ENCODE measurements around the gene ST14. TPM values are rescaled to one million over a fixed set of nuclear protein-coding genes. Genes with fewer than 3 reads are reported as not detected.

ST14 gene
- total RNA-seq, 4 donors from 2014 or later, result 71.9 to 109 (median 84.6) TPM

GRCh38 chr11:130133716-130134115, 25.9 kb upstream of the ST14 start:
- H3K9me3 ChIP-seq, result no peaks in the 10 kb centered on the region
- peaks cover 8% of the 10 kb centered on the region for H3K4me1 ChIP-seq
- peaks cover 77% of the 10 kb centered on the region for H3K36me3 ChIP-seq
- H3K4me3 ChIP-seq, result no peak overlapping the region
- TF ChIP-seq POLR2AphosphoS5 (IDR thresholded peaks at IDR 0.05), result no peak
- TF ChIP-seq EP300 (IDR thresholded peaks at IDR 0.05), result no peak
- no peak for TF ChIP-seq POLR2A (IDR thresholded peaks at IDR 0.05)
- TF ChIP-seq, protein P1, sequence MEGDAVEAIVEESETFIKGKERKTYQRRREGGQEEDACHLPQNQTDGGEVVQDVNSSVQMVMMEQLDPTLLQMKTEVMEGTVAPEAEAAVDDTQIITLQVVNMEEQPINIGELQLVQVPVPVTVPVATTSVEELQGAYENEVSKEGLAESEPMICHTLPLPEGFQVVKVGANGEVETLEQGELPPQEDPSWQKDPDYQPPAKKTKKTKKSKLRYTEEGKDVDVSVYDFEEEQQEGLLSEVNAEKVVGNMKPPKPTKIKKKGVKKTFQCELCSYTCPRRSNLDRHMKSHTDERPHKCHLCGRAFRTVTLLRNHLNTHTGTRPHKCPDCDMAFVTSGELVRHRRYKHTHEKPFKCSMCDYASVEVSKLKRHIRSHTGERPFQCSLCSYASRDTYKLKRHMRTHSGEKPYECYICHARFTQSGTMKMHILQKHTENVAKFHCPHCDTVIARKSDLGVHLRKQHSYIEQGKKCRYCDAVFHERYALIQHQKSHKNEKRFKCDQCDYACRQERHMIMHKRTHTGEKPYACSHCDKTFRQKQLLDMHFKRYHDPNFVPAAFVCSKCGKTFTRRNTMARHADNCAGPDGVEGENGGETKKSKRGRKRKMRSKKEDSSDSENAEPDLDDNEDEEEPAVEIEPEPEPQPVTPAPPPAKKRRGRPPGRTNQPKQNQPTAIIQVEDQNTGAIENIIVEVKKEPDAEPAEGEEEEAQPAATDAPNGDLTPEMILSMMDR (IDR thresholded peaks at IDR 0.05), result no peak
- WGBS, result 93% methylated on average over 8 of the region's 8 CpGs
- H3K27me3 ChIP-seq, result no peaks in the 10 kb centered on the region
- no peak overlapping the region for H3K27ac ChIP-seq
- DNase-seq (ENCODE audit: low spot score in 2 of 2), result no peak

- Histone ChIP-seq H3K9me3 (no peaks in the 10 kb centered on the region), H3K27ac (no peak overlapping the region), H3K4me1 (peaks cover 8% of the 10 kb centered on the region), H3K36me3 (peaks cover 73% of the 10 kb centered on the region), H3K4me3 (no peak overlapping the region), H3K27me3 (no peaks in the 10 kb centered on the region)
- 95% methylated on average over 6 of the region's 7 CpGs for WGBS
- TF ChIP-seq, protein P1 (IDR thresholded peaks at IDR 0.05), result no peak
- TF ChIP-seq POLR2A (IDR thresholded peaks at IDR 0.05), result no peak
- no peak for TF ChIP-seq EP300 (IDR thresholded peaks at IDR 0.05)
- TF ChIP-seq POLR2AphosphoS5 (IDR thresholded peaks at IDR 0.05), result no peak
- no peak for DNase-seq (ENCODE audit: low spot score in 2 of 2)
Measured at GRCh38 chr11:130136107-130136506, 23.5 kb upstream of the ST14 start.

GRCh38 chr11:130137999-130138398, 21.6 kb upstream of the ST14 start:
- no peak for TF ChIP-seq POLR2AphosphoS5 (IDR thresholded peaks at IDR 0.05)
- TF ChIP-seq, protein P1 (IDR thresholded peaks at IDR 0.05), result no peak
- TF ChIP-seq POLR2A (IDR thresholded peaks at IDR 0.05), result no peak
- no peak for TF ChIP-seq EP300 (IDR thresholded peaks at IDR 0.05)
- WGBS, result 90% methylated on average over 9 of the region's 9 CpGs
- Histone ChIP-seq H3K4me1 (no peaks in the 10 kb centered on the region), H3K36me3 (peaks cover 81% of the 10 kb centered on the region), H3K27ac (no peak overlapping the region), H3K9me3 (no peaks in the 10 kb centered on the region), H3K4me3 (no peak overlapping the region), H3K27me3 (no peaks in the 10 kb centered on the region)
- DNase-seq (ENCODE audit: low spot score in 2 of 2), result no peak

GRCh38 chr11:130139401-130139800, 20.2 kb upstream of the ST14 start:
- Histone ChIP-seq H3K4me3 (no peak overlapping the region), H3K36me3 (peaks cover 82% of the 10 kb centered on the region), H3K4me1 (no peaks in the 10 kb centered on the region), H3K27ac (no peak overlapping the region), H3K9me3 (no peaks in the 10 kb centered on the region), H3K27me3 (no peaks in the 10 kb centered on the region)
- no peak for DNase-seq (ENCODE audit: low spot score in 2 of 2)
- WGBS, result 91% methylated on average over 13 of the region's 13 CpGs
- TF ChIP-seq, protein P1 (IDR thresholded peaks at IDR 0.05), result no peak
- TF ChIP-seq POLR2A (IDR thresholded peaks at IDR 0.05), result no peak
- no peak for TF ChIP-seq POLR2AphosphoS5 (IDR thresholded peaks at IDR 0.05)
- TF ChIP-seq EP300 (IDR thresholded peaks at IDR 0.05), result no peak

GRCh38 chr11:130141561-130142341, 17.8 kb upstream of the ST14 start:
- H3K4me3 ChIP-seq, result no peak overlapping the region
- H3K4me1 ChIP-seq, result peaks cover 14% of the 10 kb centered on the region
- no peak overlapping the region for H3K27ac ChIP-seq
- no peaks in the 10 kb centered on the region for H3K9me3 ChIP-seq
- WGBS, result 92% methylated on average over 16 of the region's 19 CpGs
- H3K27me3 ChIP-seq, result no peaks in the 10 kb centered on the region
- no peak for TF ChIP-seq POLR2A (IDR thresholded peaks at IDR 0.05)
- TF ChIP-seq, protein P1 (IDR thresholded peaks at IDR 0.05), result no peak
- TF ChIP-seq EP300 (IDR thresholded peaks at IDR 0.05), result no peak
- TF ChIP-seq POLR2AphosphoS5 (IDR thresholded peaks at IDR 0.05), result no peak
- DNase-seq (ENCODE audit: low spot score in 2 of 2), result no peak
- peaks cover 80% of the 10 kb centered on the region for H3K36me3 ChIP-seq
